ENCODE results near the gene LAMTOR3.

The LAMTOR3 gene

DNA sequence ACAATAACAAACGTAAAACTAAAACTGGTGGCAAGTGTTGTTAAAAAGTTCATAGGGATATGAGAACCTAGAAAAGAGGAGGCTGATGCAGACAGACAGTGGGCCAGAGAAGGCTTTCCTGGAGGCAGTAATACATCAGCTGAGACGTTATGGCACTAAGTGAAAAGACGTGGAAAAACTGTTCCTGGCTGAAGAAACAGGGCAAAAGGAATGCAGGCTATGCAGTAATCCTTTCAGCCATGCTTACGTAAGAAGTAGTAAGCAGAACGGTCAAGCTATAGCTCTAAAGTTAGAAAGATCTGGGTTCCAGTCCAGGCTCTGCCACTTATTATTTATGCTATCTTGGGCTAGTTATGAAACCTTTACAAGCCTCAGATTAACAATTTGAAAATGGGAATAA lies 6.4 kb downstream of the LAMTOR3 start:
- no peaks in the 10 kb centered on the region for H3K9me3 ChIP-seq (ENCODE audit: insufficient read depth, low read length)
- H3K36me3 ChIP-seq (ENCODE audit: low read length), result no peaks in the 10 kb centered on the region
- no peaks in the 10 kb centered on the region for H3K9me2 ChIP-seq (replicated peaks; ENCODE audit: insufficient read depth, low read length)
- H3K27me3 ChIP-seq (ENCODE audit: low read length), result no peaks in the 10 kb centered on the region
- peaks cover 12% of the 10 kb centered on the region; the same call in 1 of the 2 replicates for H3F3A ChIP-seq (ENCODE audit: insufficient read depth)
- TF ChIP-seq EZH2phosphoT487 (conservative IDR thresholded peaks at IDR 0.05; ENCODE audit: low read length), result no peak
- TF ChIP-seq, protein P1, sequence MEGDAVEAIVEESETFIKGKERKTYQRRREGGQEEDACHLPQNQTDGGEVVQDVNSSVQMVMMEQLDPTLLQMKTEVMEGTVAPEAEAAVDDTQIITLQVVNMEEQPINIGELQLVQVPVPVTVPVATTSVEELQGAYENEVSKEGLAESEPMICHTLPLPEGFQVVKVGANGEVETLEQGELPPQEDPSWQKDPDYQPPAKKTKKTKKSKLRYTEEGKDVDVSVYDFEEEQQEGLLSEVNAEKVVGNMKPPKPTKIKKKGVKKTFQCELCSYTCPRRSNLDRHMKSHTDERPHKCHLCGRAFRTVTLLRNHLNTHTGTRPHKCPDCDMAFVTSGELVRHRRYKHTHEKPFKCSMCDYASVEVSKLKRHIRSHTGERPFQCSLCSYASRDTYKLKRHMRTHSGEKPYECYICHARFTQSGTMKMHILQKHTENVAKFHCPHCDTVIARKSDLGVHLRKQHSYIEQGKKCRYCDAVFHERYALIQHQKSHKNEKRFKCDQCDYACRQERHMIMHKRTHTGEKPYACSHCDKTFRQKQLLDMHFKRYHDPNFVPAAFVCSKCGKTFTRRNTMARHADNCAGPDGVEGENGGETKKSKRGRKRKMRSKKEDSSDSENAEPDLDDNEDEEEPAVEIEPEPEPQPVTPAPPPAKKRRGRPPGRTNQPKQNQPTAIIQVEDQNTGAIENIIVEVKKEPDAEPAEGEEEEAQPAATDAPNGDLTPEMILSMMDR (IDR thresholded peaks at IDR 0.05; ENCODE audit: insufficient read depth, low read length, poor library complexity, severe bottlenecking), result no peak
- H3K4me3 ChIP-seq (ENCODE audit: insufficient read depth, low read length, poor library complexity, severe bottlenecking), result no peak overlapping the region
- no peak overlapping the region for H2AFZ ChIP-seq (ENCODE audit: low read depth, low read length, severe bottlenecking)
- no peaks in the 10 kb centered on the region for H4K20me1 ChIP-seq (ENCODE audit: low read depth, low read length)
- no peak overlapping the region for H3K27ac ChIP-seq (ENCODE audit: low read depth, low read length)
- peaks cover 14% of the 10 kb centered on the region; the same call in 1 of the 2 replicates for H3K79me2 ChIP-seq (ENCODE audit: insufficient read depth, low read length)
- H3K9ac ChIP-seq (ENCODE audit: low read length), result no peak overlapping the region
- H3K4me2 ChIP-seq (ENCODE audit: low read depth, low read length, poor library complexity, severe bottlenecking), result no peak overlapping the region

DNA sequence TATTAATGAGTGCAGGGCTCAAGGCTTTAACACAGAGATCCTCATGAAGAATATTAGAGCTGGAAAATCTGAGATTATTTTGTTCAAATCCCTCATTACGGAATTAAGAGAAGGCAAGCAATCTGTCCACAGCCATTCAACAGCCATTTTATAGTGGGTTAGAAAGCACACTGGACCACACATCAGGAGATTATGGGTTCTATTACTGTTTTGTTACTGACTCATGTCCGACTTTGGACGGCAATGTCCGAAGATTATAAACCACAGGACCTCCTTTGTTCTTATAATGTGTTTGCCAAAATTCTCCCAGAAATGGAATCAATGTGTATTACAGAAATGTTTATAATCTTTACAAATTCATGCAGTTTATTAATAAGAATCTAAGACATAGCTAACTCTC lies 8.1 kb downstream of the LAMTOR3 start:
- no peaks in the 10 kb centered on the region for H3K9me3 ChIP-seq (ENCODE audit: insufficient read depth, low read length)
- TF ChIP-seq, protein P1 (IDR thresholded peaks at IDR 0.05; ENCODE audit: insufficient read depth, low read length, poor library complexity, severe bottlenecking), result no peak
- no peak for TF ChIP-seq EZH2phosphoT487 (conservative IDR thresholded peaks at IDR 0.05; ENCODE audit: low read length)
- H3K36me3 ChIP-seq (ENCODE audit: low read length), result no peaks in the 10 kb centered on the region; the same call in 1 of the 2 replicates
- no peak overlapping the region for H3K4me3 ChIP-seq (ENCODE audit: insufficient read depth, low read length, poor library complexity, severe bottlenecking)
- H3K9me2 ChIP-seq (replicated peaks; ENCODE audit: insufficient read depth, low read length), result no peaks in the 10 kb centered on the region
- H3K79me2 ChIP-seq (ENCODE audit: insufficient read depth, low read length), result 0 out of 2 replicates have a peak, but pooled peaks cover 6% of the 10 kb centered on the region
- H3F3A ChIP-seq (ENCODE audit: insufficient read depth), result 0 out of 2 replicates have a peak, but pooled peaks cover 6% of the 10 kb centered on the region
- no peak overlapping the region for H2AFZ ChIP-seq (ENCODE audit: low read depth, low read length, severe bottlenecking)
- no peak overlapping the region for H3K9ac ChIP-seq (ENCODE audit: low read length)
- no peaks in the 10 kb centered on the region for H3K27me3 ChIP-seq (ENCODE audit: low read length)
- no peaks in the 10 kb centered on the region for H4K20me1 ChIP-seq (ENCODE audit: low read depth, low read length)
- H3K27ac ChIP-seq (ENCODE audit: low read depth, low read length), result no peak overlapping the region
- no peak overlapping the region for H3K4me2 ChIP-seq (ENCODE audit: low read depth, low read length, poor library complexity, severe bottlenecking)

DNA sequence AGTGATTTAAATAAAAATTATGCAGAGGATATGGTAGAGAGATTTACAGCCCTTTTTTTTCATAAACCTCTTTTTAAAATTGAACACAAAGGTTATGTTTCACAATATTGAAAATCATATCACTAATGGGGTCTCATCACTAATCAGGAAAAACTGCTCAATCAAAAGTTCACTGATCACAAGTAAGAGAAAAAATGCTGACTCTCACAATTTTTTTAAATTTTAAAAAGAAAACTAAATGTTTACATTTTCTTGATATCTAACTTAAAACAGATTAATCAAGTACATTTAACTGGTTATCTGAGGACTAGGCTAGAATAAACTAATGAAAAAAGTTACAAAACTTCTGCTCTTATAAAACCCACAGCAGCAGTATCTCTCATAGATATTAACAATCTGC lies 8.5 kb downstream of the LAMTOR3 start:
- no peaks in the 10 kb centered on the region for H3K9me3 ChIP-seq (ENCODE audit: insufficient read depth, low read length)
- no peaks in the 10 kb centered on the region for H3K27me3 ChIP-seq (ENCODE audit: low read length)
- no peaks in the 10 kb centered on the region; the same call in 1 of the 2 replicates for H3K36me3 ChIP-seq (ENCODE audit: low read length)
- no peak overlapping the region for H2AFZ ChIP-seq (ENCODE audit: low read depth, low read length, severe bottlenecking)
- H3K4me2 ChIP-seq (ENCODE audit: low read depth, low read length, poor library complexity, severe bottlenecking), result no peak overlapping the region
- H3F3A ChIP-seq (ENCODE audit: insufficient read depth), result 0 out of 2 replicates have a peak, but pooled peaks cover 6% of the 10 kb centered on the region
- H3K27ac ChIP-seq (ENCODE audit: low read depth, low read length), result no peak overlapping the region
- no peaks in the 10 kb centered on the region for H4K20me1 ChIP-seq (ENCODE audit: low read depth, low read length)
- H3K79me2 ChIP-seq (ENCODE audit: insufficient read depth, low read length), result 0 out of 2 replicates have a peak, but pooled peaks cover 6% of the 10 kb centered on the region
- TF ChIP-seq EZH2phosphoT487 (conservative IDR thresholded peaks at IDR 0.05; ENCODE audit: low read length), result no peak
- TF ChIP-seq, protein P1 (IDR thresholded peaks at IDR 0.05; ENCODE audit: insufficient read depth, low read length, poor library complexity, severe bottlenecking), result no peak
- no peak overlapping the region for H3K4me3 ChIP-seq (ENCODE audit: insufficient read depth, low read length, poor library complexity, severe bottlenecking)
- no peaks in the 10 kb centered on the region for H3K9me2 ChIP-seq (replicated peaks; ENCODE audit: insufficient read depth, low read length)
- H3K9ac ChIP-seq (ENCODE audit: low read length), result no peak overlapping the region

Measured in SU-DHL-6 (cell line).